Measurements from ENCODE around the gene HTRA3.

GRCh38 chr4:8285976-8286718 is 16.6 kb downstream of the HTRA3 start:
- no peak for TF ChIP-seq CTCF (IDR thresholded peaks at IDR 0.05)
- no peak for TF ChIP-seq POLR2A (IDR thresholded peaks at IDR 0.05)
